ENCODE data around the gene GRIPAP1.

GRIPAP1 gene

DNA sequence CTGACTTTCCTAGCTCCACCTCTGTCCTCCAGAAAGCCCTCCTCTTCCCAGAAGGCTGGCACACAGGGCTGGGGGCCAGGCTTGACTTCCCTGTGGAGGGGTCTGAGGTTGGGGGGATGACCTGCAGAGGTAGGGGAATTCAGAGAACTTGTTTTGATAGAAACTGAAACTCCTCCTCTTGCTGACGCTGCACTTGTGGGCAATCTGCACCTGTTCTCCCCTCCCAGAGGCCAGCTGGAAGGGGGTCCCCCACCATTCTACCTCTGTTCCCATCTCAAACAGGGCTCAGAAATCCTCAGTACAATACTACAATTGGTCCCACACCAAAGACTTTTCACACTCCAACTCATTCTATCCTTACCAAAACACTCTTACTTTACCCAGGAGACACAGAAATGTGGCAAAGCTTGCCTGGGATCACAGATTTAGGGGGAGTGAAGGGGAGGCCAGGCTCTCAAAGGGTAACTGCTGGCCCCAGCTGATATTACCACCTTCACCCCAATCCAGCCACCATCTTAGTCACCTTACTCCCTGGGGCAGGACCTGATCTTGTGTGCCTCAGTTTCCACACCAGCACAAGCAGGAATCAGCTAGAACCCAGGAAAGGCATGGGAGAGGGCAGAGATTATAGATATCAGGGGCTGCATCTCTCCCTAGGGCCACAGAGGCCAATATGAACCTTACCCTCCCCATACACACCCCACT, 63.2 kb downstream of the GRIPAP1 start:
- H3K4me3 ChIP-seq (ENCODE audit: control insufficient read depth, low read depth, low read length): no peak overlapping the region
- DNase-seq (ENCODE audit: low read depth): no peak
- TF ChIP-seq, protein P1, sequence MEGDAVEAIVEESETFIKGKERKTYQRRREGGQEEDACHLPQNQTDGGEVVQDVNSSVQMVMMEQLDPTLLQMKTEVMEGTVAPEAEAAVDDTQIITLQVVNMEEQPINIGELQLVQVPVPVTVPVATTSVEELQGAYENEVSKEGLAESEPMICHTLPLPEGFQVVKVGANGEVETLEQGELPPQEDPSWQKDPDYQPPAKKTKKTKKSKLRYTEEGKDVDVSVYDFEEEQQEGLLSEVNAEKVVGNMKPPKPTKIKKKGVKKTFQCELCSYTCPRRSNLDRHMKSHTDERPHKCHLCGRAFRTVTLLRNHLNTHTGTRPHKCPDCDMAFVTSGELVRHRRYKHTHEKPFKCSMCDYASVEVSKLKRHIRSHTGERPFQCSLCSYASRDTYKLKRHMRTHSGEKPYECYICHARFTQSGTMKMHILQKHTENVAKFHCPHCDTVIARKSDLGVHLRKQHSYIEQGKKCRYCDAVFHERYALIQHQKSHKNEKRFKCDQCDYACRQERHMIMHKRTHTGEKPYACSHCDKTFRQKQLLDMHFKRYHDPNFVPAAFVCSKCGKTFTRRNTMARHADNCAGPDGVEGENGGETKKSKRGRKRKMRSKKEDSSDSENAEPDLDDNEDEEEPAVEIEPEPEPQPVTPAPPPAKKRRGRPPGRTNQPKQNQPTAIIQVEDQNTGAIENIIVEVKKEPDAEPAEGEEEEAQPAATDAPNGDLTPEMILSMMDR (IDR thresholded peaks at IDR 0.05; ENCODE audit: control insufficient read depth, insufficient read depth, low read depth, low read length, missing control alignments): no peak

DNA sequence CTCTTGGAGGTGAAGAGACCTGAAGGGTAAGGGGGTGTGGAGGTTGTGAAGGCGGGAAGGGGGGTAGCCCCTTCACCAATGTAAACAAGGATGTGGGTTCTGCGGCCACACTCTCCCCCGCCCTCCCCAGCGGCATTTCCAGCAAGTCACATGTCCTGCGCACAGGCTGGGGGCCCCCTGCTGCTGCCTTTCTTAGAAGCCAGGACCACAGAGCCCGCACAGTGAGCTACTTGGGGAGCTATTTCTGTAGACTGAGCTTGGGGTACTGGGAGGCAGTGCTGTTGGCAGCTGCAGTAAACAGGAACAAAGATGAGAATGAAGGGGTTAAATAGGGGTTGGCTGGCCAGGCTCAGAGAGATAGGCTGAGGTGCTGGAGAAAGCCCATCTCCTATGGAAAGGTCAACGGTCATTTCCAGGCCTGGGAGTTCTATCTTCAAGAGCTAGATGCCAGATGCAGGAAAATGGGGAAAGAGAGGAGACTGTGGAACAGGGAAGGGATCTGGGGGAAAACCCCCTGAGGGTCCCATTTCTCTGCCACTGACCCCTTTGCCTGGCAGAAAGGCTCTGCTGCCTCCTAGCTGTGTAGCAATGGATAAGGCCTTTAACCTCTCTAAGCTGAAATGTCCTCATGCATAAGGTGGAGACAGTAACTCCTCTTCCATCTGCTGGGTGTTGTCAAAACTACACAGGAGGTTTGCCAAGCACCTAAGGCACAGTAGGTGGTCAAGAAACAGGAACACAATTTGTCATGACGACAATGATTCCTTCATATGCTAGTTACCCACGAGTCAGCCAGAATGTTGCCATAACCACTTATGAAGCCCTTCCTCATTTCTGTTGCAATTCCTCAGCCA, 64.8 kb downstream of the GRIPAP1 start:
- no peak overlapping the region for H3K4me3 ChIP-seq (ENCODE audit: control insufficient read depth, low read depth, low read length)
- no peak for DNase-seq (ENCODE audit: low read depth)
- TF ChIP-seq, protein P1 (IDR thresholded peaks at IDR 0.05; ENCODE audit: control insufficient read depth, insufficient read depth, low read depth, low read length, missing control alignments): no peak

DNA sequence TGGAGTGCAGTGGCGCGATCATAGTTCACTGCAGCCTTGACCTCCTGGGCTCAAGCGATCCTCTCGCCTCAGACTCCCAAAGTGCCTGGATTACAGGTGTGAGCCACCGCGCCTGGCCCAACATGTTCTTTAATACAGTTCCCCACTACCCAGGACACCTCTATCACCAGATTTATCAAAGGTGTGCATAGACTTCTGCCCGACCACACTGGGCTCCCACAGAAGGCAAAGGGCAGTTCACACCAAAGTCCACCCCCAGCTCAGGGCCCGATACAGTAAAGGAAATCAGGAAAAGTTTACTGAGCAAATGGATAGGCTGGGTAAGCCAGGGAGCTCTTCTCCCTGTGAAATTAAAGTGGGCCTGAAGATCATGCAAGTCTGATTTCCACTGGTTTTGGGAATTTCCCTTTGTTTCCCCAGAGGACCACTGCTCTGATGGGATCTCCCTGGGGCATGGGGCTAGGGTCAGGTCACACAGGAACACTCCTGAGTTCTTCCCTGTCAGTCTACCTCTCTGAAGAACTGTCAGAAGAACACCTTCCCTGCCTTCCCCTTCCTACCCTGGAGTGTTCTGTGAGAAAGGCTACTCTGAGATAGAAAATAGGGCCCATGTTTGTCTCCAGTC, 65.5 kb downstream of the GRIPAP1 start:
- no peak overlapping the region for H3K4me3 ChIP-seq (ENCODE audit: control insufficient read depth, low read depth, low read length)
- TF ChIP-seq, protein P1 (IDR thresholded peaks at IDR 0.05; ENCODE audit: control insufficient read depth, insufficient read depth, low read depth, low read length, missing control alignments): no peak
- DNase-seq (ENCODE audit: low read depth): no peak

DNA sequence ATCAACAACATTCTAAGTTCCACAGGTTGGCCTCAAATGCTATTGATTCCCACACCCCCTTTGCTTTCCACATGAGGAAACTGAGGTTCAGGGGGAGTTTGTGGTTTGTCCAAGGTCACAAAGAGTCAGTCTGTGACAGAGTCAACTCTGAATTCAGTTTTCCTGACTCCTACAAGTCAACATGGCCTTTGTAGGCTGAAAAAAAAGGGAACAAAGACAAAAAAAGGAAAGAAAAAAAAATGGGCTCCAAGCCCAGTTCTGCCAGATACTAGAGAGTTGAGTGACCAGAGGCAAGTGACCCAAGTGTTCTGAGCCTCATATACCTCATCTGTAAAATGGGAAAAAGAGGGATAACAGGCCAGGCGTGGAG, 66.8 kb downstream of the GRIPAP1 start:
- H3K4me3 ChIP-seq (ENCODE audit: control insufficient read depth, low read depth, low read length): no peak overlapping the region
- TF ChIP-seq, protein P1 (IDR thresholded peaks at IDR 0.05; ENCODE audit: control insufficient read depth, insufficient read depth, low read depth, low read length, missing control alignments): no peak
- DNase-seq (ENCODE audit: low read depth): no peak

DNA sequence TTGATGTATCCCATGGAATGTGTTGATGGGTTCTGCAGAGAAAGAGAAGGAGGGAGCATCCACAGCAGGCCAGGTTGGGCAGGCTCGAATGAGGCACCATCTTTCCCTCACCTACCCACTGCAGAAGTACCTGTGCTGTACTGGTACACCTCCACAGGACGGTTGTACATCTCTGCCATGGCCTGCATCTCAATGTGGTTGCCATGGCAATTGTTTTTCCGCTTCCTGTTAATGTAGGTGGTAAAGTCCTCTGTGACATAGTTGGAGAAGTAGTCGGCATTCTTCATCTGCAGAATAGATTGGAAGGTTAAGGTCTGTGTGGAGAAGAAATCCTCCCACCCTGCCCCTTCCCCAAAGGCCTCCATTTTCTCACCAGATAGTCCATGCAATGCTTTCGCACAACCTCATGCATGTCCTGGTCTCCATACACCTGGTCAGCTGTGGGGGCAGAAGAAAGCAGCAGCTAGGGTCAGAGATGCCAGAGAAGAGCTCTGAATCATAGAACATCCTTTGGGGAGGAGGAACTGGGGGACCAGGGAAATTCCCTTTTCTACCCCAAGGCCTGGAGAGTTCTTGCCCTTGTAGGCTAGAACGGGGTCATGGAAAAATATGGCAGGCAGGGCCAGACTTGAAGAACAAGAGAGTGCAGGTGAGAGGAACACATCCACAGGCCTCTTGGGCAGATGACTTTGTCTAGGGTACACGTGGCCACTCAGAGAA, 67.3 kb downstream of the GRIPAP1 start:
- DNase-seq (ENCODE audit: low read depth): no peak
- no peak overlapping the region for H3K4me3 ChIP-seq (ENCODE audit: control insufficient read depth, low read depth, low read length)
- TF ChIP-seq, protein P1 (IDR thresholded peaks at IDR 0.05; ENCODE audit: control insufficient read depth, insufficient read depth, low read depth, low read length, missing control alignments): no peak

DNA sequence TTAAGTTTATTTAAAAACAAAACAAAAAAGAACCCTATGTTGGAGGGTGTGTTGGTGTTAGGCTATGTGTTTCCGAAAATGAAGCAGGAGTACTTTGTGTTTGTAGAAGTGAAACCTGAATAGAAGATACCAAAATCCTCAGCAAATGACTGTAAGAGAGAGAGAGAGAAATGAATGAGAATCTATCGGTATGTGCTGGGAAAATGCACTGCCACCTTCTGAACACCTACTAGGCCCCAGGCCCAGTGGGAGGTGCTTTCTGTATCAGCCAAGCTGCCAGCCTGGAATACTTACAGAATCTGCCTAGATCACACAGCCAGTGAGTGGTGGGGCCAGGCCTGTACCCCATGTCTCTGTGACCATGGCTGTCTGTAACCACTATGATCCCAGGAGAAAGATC, 68.3 kb downstream of the GRIPAP1 start:
- TF ChIP-seq, protein P1 (IDR thresholded peaks at IDR 0.05; ENCODE audit: control insufficient read depth, insufficient read depth, low read depth, low read length, missing control alignments): no peak
- H3K4me3 ChIP-seq (ENCODE audit: control insufficient read depth, low read depth, low read length): no peak overlapping the region
- no peak for DNase-seq (ENCODE audit: low read depth)

Measured in AG09309 (cell line).